ENCODE measurements around the gene TSC1.

Gene TSC1

GRCh38 chr9:132863096-132863495 is 81.3 kb downstream of the TSC1 start:
- DNase-seq (ENCODE audit: low read depth) = no peak

GRCh38 chr9:132862533-132862932 is 81.9 kb downstream of the TSC1 start:
- DNase-seq (ENCODE audit: low read depth) = no peak

GRCh38 chr9:132861666-132862065 is 82.8 kb downstream of the TSC1 start:
- no peak for DNase-seq (ENCODE audit: low read depth)

DNA sequence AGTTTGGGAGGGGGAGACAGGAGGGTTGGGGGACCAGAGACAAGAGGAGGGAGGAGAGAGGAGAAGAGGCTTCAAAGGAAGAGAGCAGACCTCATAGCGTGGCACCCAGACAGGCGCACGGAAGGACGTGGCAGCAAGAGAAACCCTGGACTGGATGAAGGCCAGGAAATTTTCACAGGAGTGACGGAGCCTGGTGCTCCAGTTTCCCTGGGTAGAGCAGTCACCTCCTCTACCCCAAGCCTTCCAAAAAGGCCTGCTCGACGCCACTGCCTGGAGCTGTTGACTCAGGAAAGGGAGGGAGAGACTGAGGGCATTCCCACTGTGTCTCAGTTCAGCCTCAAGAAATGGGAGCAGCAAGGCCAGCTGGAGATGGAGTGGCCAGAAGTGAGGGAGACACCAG is 85.7 kb downstream of the TSC1 start:
- no peak for DNase-seq (ENCODE audit: low read depth)

GRCh38 chr9:132857616-132858342 is 86.6 kb downstream of the TSC1 start:
- DNase-seq (ENCODE audit: low read depth) = no peak

DNA sequence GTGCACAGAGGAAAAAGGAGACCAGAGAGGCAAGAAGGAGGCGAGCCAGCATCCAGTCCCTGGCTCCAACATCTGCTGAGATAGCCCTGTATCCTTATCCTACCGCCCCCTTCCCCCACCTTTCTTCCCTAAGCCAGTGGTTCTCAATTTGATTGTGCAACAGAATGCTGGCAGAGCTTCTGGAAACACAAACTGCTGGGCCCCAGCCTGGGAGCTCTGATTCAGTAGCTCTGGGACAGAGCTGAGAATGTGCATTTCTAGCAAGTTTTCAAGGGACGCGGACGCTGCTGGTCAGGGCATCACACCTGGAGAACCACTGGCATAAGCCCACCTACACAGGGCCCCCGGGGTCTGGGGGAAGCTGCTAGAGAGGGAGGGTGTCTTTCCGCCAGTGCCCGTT is 87.4 kb downstream of the TSC1 start:
- DNase-seq (ENCODE audit: low read depth) = no peak

GRCh38 chr9:132855904-132856303 is 88.5 kb downstream of the TSC1 start:
- no peak for DNase-seq (ENCODE audit: low read depth)

DNA sequence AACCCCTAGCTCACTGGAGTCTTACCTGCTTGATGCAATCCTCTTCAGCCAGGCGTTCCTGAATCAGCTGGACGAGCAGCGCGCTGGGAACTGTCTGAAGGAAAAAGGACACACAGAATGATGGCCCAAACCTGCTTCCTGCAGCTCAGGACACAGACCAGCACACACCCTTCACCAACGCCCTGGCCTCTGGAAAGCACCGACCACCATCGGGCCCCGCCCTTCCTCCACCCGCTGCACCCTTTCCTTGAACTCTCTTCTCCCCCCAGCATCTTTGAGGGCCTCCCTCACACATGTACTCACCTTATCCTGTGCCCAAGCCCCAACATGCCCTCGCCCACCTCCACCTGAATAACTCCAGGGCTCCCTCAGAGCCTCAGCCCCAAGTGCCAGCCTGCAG is 89.6 kb downstream of the TSC1 start:
- DNase-seq (ENCODE audit: low read depth) = no peak

DNA sequence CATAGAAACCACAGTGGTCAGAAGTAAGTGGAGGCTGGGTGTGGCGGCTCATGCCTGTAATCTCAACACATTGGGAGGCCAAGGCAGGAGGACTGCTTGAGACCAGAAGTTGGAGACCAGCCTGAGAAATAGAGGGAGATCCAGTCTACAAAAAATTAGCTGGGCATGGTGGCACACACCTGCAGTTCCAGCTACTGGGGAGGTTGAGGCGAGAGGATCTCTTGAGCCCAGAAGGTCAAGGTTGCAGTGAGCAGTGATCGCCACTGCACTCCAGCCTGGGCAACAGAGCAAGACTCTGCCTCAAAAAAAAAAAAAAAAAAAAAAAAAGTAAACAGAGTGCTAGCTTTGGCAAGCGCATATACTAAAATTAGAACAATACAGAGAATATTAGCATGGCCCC is 90.9 kb downstream of the TSC1 start:
- no peak for DNase-seq (ENCODE audit: low read depth)

DNA sequence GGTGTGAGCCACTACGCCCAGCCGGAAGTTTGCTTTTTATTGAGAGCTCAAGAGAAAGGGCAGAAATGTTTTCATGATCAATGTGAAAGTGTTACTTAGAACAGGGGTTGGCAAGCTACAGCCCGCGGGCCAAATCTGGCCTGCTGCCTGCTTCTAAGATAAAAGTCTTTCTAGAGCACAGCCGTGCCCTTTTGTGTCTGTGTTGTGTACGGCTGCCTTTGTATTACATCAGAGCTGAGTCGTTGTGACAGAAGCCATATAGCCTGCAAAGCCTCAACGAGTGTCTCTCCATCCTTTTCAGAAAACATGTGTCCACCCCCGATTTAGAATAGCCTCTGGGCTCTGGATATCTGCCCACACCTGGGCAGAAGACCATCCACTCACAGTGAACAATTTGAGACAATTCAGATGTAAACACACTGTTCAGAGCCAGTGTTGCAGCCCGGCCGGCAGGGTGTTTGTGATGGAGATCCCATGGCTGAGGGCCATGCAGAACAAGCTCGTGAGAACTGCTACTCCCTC is 95.2 kb downstream of the TSC1 start:
- no peak for DNase-seq (ENCODE audit: low read depth)

DNA sequence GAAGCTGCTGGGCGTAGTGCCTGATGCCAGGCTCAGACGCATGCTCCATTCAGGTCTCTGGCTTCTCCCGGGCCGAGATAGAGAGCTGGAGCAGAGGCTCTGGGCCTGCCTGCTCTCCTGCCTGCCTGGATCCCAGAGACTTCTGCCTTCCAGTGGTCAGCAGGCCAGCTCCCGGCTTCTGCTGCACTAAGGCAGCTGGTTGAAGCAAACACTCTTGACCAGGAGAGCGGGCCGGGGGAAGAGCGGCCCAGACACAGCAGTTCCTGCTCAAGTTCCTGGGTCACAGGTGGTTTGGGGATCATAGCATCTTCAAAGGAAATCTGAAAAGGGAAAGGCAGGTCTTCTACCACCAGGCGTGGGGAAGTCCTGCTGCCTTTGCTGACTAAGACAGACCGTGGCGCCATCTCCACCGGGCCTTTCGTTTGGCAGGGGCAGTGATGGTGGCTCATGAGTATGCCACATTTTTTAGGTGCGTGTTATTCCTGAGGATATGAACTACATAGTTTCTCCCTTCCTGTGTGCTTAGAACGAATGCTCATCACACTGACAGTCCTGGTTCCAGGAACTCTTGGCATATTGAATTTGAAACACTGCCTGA is 97.4 kb downstream of the TSC1 start:
- DNase-seq (ENCODE audit: low read depth) = no peak

GRCh38 chr9:132846109-132846917 is 98.1 kb downstream of the TSC1 start:
- DNase-seq (ENCODE audit: low read depth) = no peak

DNA sequence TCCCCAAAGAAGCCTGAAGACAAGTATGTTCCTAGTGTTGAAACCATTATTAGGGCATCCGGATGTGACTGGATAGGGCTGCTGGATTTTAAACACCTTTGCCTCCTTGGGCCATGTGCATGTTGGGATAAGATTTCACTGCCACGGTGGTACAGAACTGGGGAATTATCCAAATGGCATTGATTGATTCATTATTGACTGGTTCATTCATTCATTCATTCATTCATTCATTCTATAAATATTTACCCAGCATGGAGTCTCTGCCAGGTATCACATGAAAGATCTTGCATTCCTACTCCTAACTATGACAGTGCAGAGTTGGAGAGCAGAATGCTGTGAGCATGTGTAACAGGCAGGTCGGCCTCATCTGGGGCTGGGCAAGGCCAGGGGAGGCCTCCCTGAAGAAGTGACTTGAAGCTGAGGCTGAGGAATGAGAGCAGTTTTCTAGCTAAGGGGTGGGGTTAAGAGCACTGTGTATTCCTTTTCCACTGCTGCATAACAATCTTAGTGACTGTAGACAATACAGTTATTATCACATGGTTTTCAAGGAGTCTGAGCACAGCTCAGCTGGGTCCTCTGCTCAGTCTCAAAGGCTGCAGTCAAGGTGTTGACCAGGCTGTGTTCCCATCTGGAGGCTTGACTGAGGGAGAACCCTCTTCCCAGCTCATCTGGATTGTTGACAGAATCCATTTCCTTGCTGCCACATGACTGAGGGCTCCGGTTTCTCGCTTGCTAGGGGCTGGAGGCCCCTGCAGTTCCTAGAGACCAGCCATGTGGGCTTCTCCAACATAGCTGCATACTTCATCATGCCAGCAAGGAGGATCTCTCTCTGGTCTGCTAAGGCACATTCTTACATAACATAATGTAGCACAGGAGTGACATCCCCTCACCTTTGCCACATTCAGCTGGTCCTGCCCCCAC is 102.0 kb downstream of the TSC1 start:
- DNase-seq (ENCODE audit: low read depth) = no peak
